22Rv1 (cell line): ENCODE data around the gene THOC6.

ENCODE experiments used
- ZFX ChIP-seq: fragments of 450-650 bp; IDR thresholded peaks from 2 replicates; pipeline ENCODE4 v1.6.1; 2017; ENCODE audit warnings: antibody characterized with exemption, borderline replicate concordance
- TF ChIP-seq, protein P1 (sequence below): fragments of 450-650 bp; IDR thresholded peaks from 2 replicates; pipeline ENCODE4 v1.5.1; 2017; ENCODE audit warnings: mild to moderate bottlenecking

DNA sequence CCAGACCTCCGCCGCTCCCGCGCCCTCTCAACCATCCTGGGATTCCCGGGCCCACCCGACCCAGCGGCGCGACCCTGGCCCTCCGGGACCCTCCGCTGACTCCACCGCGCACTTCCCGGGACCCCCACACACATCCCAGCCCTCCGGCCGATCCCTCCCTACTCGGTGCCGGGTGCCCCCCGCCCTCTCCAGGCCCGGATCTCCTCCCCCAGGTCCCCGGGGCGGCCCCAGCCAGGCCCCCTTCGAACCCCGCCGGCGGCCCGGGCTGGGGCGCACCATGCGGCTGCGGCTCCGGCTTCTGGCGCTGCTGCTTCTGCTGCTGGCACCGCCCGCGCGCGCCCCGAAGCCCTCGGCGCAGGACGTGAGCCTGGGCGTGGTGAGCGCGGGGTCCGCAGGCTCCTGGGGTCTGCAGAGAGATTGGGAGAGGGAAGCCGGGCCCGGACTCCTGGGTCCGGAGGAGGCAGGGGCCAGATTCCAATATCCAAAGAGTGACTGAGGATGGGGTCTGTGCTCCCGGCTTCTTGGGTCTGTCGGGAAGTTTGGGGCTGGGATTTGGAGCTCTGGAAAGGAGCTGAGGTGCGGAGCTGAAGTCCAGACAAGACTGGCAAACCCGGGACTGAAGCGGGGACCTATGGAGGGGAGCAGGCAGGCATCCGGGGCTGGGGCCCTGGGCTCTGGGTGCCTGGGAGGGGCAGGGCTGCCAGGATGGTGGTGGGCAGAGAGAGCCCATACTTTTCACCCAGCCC lies 23.0 kb downstream of the THOC6 start:
- no peak for TF ChIP-seq ZFX
- TF ChIP-seq, protein P1, sequence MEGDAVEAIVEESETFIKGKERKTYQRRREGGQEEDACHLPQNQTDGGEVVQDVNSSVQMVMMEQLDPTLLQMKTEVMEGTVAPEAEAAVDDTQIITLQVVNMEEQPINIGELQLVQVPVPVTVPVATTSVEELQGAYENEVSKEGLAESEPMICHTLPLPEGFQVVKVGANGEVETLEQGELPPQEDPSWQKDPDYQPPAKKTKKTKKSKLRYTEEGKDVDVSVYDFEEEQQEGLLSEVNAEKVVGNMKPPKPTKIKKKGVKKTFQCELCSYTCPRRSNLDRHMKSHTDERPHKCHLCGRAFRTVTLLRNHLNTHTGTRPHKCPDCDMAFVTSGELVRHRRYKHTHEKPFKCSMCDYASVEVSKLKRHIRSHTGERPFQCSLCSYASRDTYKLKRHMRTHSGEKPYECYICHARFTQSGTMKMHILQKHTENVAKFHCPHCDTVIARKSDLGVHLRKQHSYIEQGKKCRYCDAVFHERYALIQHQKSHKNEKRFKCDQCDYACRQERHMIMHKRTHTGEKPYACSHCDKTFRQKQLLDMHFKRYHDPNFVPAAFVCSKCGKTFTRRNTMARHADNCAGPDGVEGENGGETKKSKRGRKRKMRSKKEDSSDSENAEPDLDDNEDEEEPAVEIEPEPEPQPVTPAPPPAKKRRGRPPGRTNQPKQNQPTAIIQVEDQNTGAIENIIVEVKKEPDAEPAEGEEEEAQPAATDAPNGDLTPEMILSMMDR, result no peak
